PC-9 (cell line): ENCODE measurements around the gene N4BP2L2.

Experiments used
- CTCF ChIP-seq: fragments of 200-600 bp; sonication (generic); conservative IDR thresholded peaks from 2 replicates; pipeline ENCODE4 v1.6.1; 2017; ENCODE audit warnings: mixed run types, antibody characterized with exemption, mild to moderate bottlenecking, moderate library complexity
- EZH2 ChIP-seq: fragments of 200-600 bp; sonication (generic); IDR thresholded peaks from 2 replicates; pipeline ENCODE4 v1.8.0; 2017; ENCODE audit warnings: antibody characterized with exemption, low read depth

GRCh38 chr13:32525766-32526165, 12.8 kb downstream of the N4BP2L2 start:
- TF ChIP-seq CTCF (no peak), EZH2 (no peak)
